H1 (cell line): ENCODE data around the gene PRPF6. TPM values are rescaled to one million over a fixed set of nuclear protein-coding genes. Genes with fewer than 3 reads are reported as not detected.

Experiments
- CTCF ChIA-PET: fragments of 300-600 bp; sonication (Branson Sonifier 250); formaldehyde crosslinking; loops from one replicate; lab custom pipeline; 2021; ENCODE audit not compliant: partially characterized antibody; lab: Charles Lee
- POLR2A ChIA-PET: fragments of 300-600 bp; sonication (Branson Sonifier 250); formaldehyde crosslinking; loops from one replicate; lab custom pipeline; 2021; ENCODE audit warnings: inconsistent platforms; ENCODE audit not compliant: partially characterized antibody; lab: Charles Lee
- DNase-seq, 2 experiments: peaks; one replicate each; pipeline versions ENCODE4 v3.0.0 to v3.0.0-alpha.2; 2010 to 2022; ENCODE audit warnings: low spot score in 2 of 2, low read depth in 1 of 2, mixed read lengths in 1 of 2
- FAIRE-seq: peaks from 2 replicates; lab custom pipeline; 2011; peaks lifted over from hg19 to GRCh38; lab: Jason Lieb, UNC
- H2AFZ ChIP-seq: 2 replicates; pipeline ENCODE4 v1.8.1; 2012; ENCODE audit warnings: low read length, inconsistent platforms
- H2AK5ac ChIP-seq: 2 replicates; pipeline ENCODE4 v1.6.1; 2013; ENCODE audit warnings: low read depth, low read length
- H2BK120ac ChIP-seq: replicated peaks from 2 replicates; pipeline ENCODE3; 2013; ENCODE audit warnings: low read depth, low read length, inconsistent platforms
- H2BK12ac ChIP-seq: 2 replicates; pipeline ENCODE4 v1.6.1; 2013; ENCODE audit warnings: low read depth, low read length
- H2BK15ac ChIP-seq: 2 replicates; pipeline ENCODE4 v1.6.1; 2013; ENCODE audit warnings: low read length
- H2BK20ac ChIP-seq: 2 replicates; pipeline ENCODE4 v1.6.1; 2013; ENCODE audit warnings: low read length
- H2BK5ac ChIP-seq: 2 replicates; pipeline ENCODE4 v1.6.1; 2013; ENCODE audit warnings: low read depth, low read length
- H3K14ac ChIP-seq: 2 replicates; pipeline ENCODE4 v1.6.1; 2013; ENCODE audit warnings: inconsistent platforms; ENCODE audit not compliant: insufficient read length
- H3K18ac ChIP-seq: 2 replicates; pipeline ENCODE4 v1.6.1; 2013; ENCODE audit warnings: low read length; ENCODE audit errors: extremely low read depth
- H3K23ac ChIP-seq: 2 replicates; pipeline ENCODE4 v1.6.1; 2013; ENCODE audit warnings: inconsistent platforms; ENCODE audit not compliant: insufficient read length
- H3K23me2 ChIP-seq: 2 replicates; pipeline ENCODE4 v1.6.1; 2013; ENCODE audit warnings: low read depth, low read length
- H3K27ac ChIP-seq: 2 replicates; pipeline ENCODE4 v1.6.1; 2011; ENCODE audit warnings: low read depth, low read length, inconsistent platforms
- H3K27me3 ChIP-seq, 4 experiments: replicated peaks in 1 of 4; 1 replicate in 1 of 4; 2 replicates in 3 of 4; pipeline versions ENCODE4 v1.6.1 to v1.8.1; 2011 to 2013; ENCODE audit warnings: low read length in 3 of 4, mild to moderate bottlenecking in 3 of 4, inconsistent platforms in 2 of 4, mixed read lengths in 2 of 4, moderate library complexity in 1 of 4; ENCODE audit not compliant: control insufficient read depth in 3 of 4, insufficient read depth in 3 of 4; ENCODE audit errors: extremely low read depth in 1 of 4
- H3K36me3 ChIP-seq, 4 experiments: 2 replicates each; pipeline versions ENCODE4 v1.6.1 to v1.8.1; 2011 to 2013; ENCODE audit warnings: mild to moderate bottlenecking in 4 of 4, low read length in 3 of 4, moderate library complexity in 2 of 4, control low read depth in 1 of 4, inconsistent platforms in 1 of 4; ENCODE audit not compliant: insufficient read depth in 4 of 4, control insufficient read depth in 2 of 4
- H3K4ac ChIP-seq: replicated peaks from 2 replicates; pipeline ENCODE3; 2013; ENCODE audit warnings: low read length, low read depth, mixed read lengths, inconsistent platforms; ENCODE audit not compliant: insufficient read length
- H3K4me1 ChIP-seq, 4 experiments: replicated peaks in 1 of 4; 1 replicate in 1 of 4; 2 replicates in 3 of 4; pipeline versions ENCODE4 v1.6.1 to v1.8.1; 2011 to 2013; ENCODE audit warnings: low read length in 3 of 4, inconsistent platforms in 2 of 4, mixed read lengths in 1 of 4; ENCODE audit not compliant: insufficient read depth in 4 of 4, control insufficient read depth in 3 of 4
- H3K4me2 ChIP-seq, 2 experiments: 2 replicates each; pipeline versions ENCODE4 v1.6.1 to v1.8.1; 2011 to 2013; ENCODE audit warnings: low read depth in 2 of 2, low read length in 2 of 2, control low read depth in 1 of 2, inconsistent platforms in 1 of 2, mild to moderate bottlenecking in 1 of 2; ENCODE audit not compliant: insufficient read depth in 1 of 2
- H3K4me3 ChIP-seq, 4 experiments: fragments of 200-600, 300-600 bp in 1 of 4; sonication (generic), shearing (Covaris generic), sonication (Bioruptor Twin) in 1 of 4; 2 replicates each; pipeline versions ENCODE4 v1.5.1 to v1.8.1; 2011 to 2016; ENCODE audit warnings: low read length in 4 of 4, low read depth in 3 of 4, control low read depth in 2 of 4, inconsistent platforms in 2 of 4, mild to moderate bottlenecking in 2 of 4, mixed read lengths in 1 of 4, moderate library complexity in 1 of 4; ENCODE audit not compliant: insufficient read depth in 2 of 4; ENCODE audit errors: extremely low read depth in 1 of 4
- H3K56ac ChIP-seq: replicated peaks from 2 replicates; pipeline ENCODE3; 2013; ENCODE audit warnings: low read depth, mild to moderate bottlenecking, mixed read lengths, low read length, inconsistent platforms; ENCODE audit not compliant: insufficient read length
- H3K79me1 ChIP-seq: 2 replicates; pipeline ENCODE4 v1.6.1; 2013; ENCODE audit warnings: low read depth, low read length, control low read depth
- H3K79me2 ChIP-seq, 2 experiments: 2 replicates each; pipeline versions ENCODE4 v1.6.1 to v1.8.1; 2012 to 2013; ENCODE audit warnings: low read length in 2 of 2, mild to moderate bottlenecking in 2 of 2, inconsistent platforms in 1 of 2; ENCODE audit not compliant: insufficient read depth in 2 of 2, control insufficient read depth in 1 of 2
- H3K9ac ChIP-seq, 4 experiments: replicated peaks in 1 of 4; 1 replicate in 1 of 4; 2 replicates in 3 of 4; pipeline versions ENCODE4 v1.6.1 to v1.8.1; 2011 to 2013; ENCODE audit warnings: low read depth in 3 of 4, low read length in 3 of 4, control low read depth in 2 of 4, mild to moderate bottlenecking in 2 of 4, moderate library complexity in 2 of 4, inconsistent platforms in 1 of 4; ENCODE audit errors: extremely low read depth in 1 of 4
- H3K9me3 ChIP-seq, 2 experiments: 2 replicates each; pipeline versions ENCODE4 v1.6.1 to v1.8.1; 2012 to 2013; ENCODE audit warnings: mild to moderate bottlenecking in 2 of 2, moderate library complexity in 2 of 2, control low read depth in 1 of 2, inconsistent platforms in 1 of 2, low read depth in 1 of 2, low read length in 1 of 2, mixed read lengths in 1 of 2; ENCODE audit not compliant: insufficient read depth in 2 of 2
- H4K20me1 ChIP-seq, 2 experiments: replicated peaks in 1 of 2; 2 replicates each; pipeline versions ENCODE3 to v1.8.1; 2011 to 2013; ENCODE audit warnings: inconsistent platforms in 2 of 2, low read length in 2 of 2, mild to moderate bottlenecking in 1 of 2; ENCODE audit not compliant: insufficient read depth in 2 of 2, control insufficient read depth in 1 of 2
- H4K5ac ChIP-seq: 2 replicates; pipeline ENCODE4 v1.6.1; 2013; ENCODE audit warnings: low read length, low read depth, mixed read lengths, inconsistent platforms; ENCODE audit not compliant: insufficient read length
- H4K8ac ChIP-seq: 2 replicates; pipeline ENCODE4 v1.8.0; 2013; ENCODE audit warnings: mild to moderate bottlenecking, moderate library complexity, low read length, inconsistent platforms; ENCODE audit not compliant: insufficient read depth; ENCODE audit errors: extremely low read depth
- H4K91ac ChIP-seq: replicated peaks from 2 replicates; pipeline ENCODE3; 2013; ENCODE audit warnings: low read length, mixed read lengths, inconsistent platforms; ENCODE audit not compliant: insufficient read length
- CEBPB ChIP-seq: IDR thresholded peaks from 2 replicates; pipeline ENCODE4 v1.6.1; 2012; ENCODE audit warnings: low read depth, low read length
- CHD1 ChIP-seq: IDR thresholded peaks from 2 replicates; pipeline ENCODE4 v1.6.1; 2012; ENCODE audit warnings: low read depth, low read length, improper control_type of control experiment
- CHD2 ChIP-seq: IDR thresholded peaks from 2 replicates; pipeline ENCODE4 v1.6.1; 2012; ENCODE audit warnings: low read length, improper control_type of control experiment
- FOSL1 ChIP-seq: IDR thresholded peaks from 2 replicates; pipeline ENCODE4 v1.6.1; 2011; ENCODE audit warnings: mild to moderate bottlenecking, low read depth, low read length, moderate library complexity; ENCODE audit not compliant: insufficient read depth
- JUND ChIP-seq: IDR thresholded peaks from 2 replicates; pipeline ENCODE4 v1.6.1; 2011; ENCODE audit warnings: mild to moderate bottlenecking, improper control_type of control experiment, low read length
- RNF2 ChIP-seq: fragments of 200-900, 300-1000 bp; sonication (generic); IDR thresholded peaks from 2 replicates; pipeline ENCODE4 v1.7.1; 2016; ENCODE audit warnings: borderline replicate concordance, low read depth, mild to moderate bottlenecking, antibody characterized with exemption, low read length; ENCODE audit not compliant: poor library complexity, severe bottlenecking; ENCODE audit errors: missing control alignments
- RXRA ChIP-seq: IDR thresholded peaks from 2 replicates; pipeline ENCODE4 v1.6.1; 2011; ENCODE audit warnings: low read depth, mild to moderate bottlenecking, low read length, moderate library complexity; ENCODE audit not compliant: insufficient read depth
- SIN3A ChIP-seq, 2 experiments: IDR thresholded peaks in 1 of 2; conservative IDR thresholded peaks in 1 of 2; 2 replicates each; pipeline ENCODE4 v1.6.1; 2011 to 2012; ENCODE audit warnings: low read length in 2 of 2, improper control_type of control experiment in 1 of 2, low read depth in 1 of 2, mild to moderate bottlenecking in 1 of 2
- SIRT6 ChIP-seq: IDR thresholded peaks from one replicate; pipeline ENCODE4 v1.7.1; 2012; ENCODE audit warnings: low read length, inconsistent platforms
- SP2 ChIP-seq: IDR thresholded peaks from 2 replicates; pipeline ENCODE4 v1.6.1; 2012; ENCODE audit warnings: mild to moderate bottlenecking, low read length, inconsistent platforms
- SUZ12 ChIP-seq: fragments of 200-600 bp; sonication (generic); IDR thresholded peaks from 2 replicates; pipeline ENCODE4 v1.6.1; 2012; ENCODE audit warnings: mild to moderate bottlenecking, inconsistent platforms, low read length, moderate library complexity, mixed read lengths
- TAF1 ChIP-seq: IDR thresholded peaks from 2 replicates; pipeline ENCODE4 v1.6.1; 2011; ENCODE audit warnings: mild to moderate bottlenecking, low read depth, low read length
- WGBS, 2 experiments: shearing (Covaris generic) in 1 of 2; methylation state at CpG; one replicate each; pipeline versions ENCODE4 v1.1.6 to v1.1.7; 2013 to 2015; ENCODE audit warnings: low lambda C conversion rate in 2 of 2, mixed read lengths in 2 of 2, inconsistent platforms in 1 of 2, low coverage in 1 of 2, missing lambda C conversion rate in 1 of 2; ENCODE audit not compliant: insufficient replicate concordance in 2 of 2, insufficient coverage in 1 of 2, insufficient read length in 1 of 2; ENCODE audit errors: extremely low coverage in 1 of 2, missing lambda C conversion rate in 1 of 2; 5-methylcytosine and 5-hydroxymethylcytosine counted together
- polyA plus RNA-seq, 7 experiments: library from polyadenylated mRNA; depleted of rRNA in 3 of 7; stranded (reverse) in 5 of 7; unstranded in 2 of 7; fragments of >200 nt in 5 of 7; fragments of 200-250 nt in 2 of 7; gene quantifications; 1 replicate in 5 of 7; 2 replicates in 1 of 7; 4 replicates in 1 of 7; pipeline versions ENCODE4 v1.2.1 to v1.2.3, GENCODE V29; 2011 to 2013; ENCODE audit warnings: missing spikeins in 2 of 7, mixed read lengths in 2 of 7
- total RNA-seq: library from RNA; stranded (reverse); fragmentation: NEBNext Ultra II Directional; extraction: Animal tissue kit (Norgen Biotek cat#: 25700); gene quantifications from 2 replicates; pipeline ENCODE4 v1.2.1, GENCODE V29; 2021

Gene PRPF6
- total and polyA plus RNA-seq, 2 of the 8 experiments (the other 6 are each of a cell fraction or from before 2014, with no cell fraction given), result 27.9 to 76.9 TPM

DNA sequence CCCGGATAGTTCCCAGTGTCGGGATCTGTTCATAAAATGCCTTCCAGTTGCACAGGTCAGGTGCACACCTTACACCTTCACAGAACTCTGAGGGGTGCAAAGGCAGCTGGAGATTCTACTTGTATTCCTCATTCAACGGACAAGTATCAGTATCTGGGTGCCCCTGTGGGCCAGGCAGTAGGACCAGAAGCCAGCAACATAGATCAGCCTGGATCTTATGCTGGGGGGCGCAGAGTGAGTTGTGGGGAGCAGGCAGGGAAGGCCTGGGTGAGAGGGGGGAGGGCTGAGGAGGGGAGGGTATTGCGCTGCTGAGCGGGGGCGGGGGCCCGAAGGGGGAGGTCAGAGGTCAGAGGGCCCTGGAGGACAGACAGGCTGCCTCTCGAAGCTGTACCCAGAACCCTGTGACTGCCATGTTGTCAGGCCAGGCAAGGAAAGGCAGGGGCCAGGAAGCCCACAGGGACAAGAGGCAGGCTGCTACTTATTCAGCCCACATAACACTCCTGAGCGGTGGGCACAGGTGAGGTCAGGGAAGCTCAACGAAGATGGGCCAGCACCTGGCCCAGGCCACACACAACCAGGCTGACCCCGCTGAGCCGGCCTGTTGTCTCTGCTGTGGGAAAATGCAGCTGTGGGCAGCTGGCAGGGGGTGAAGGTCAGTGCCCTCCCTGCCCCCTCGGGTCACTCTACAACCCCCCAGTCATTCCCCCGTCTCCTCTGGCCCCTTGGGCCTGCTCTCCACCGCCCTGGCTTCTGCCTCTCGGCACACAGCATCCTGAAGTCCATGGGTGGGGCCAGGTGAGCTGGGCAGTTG, 100.1 kb downstream of the PRPF6 start:
- FAIRE-seq, result no peak
- POLR2A ChIA-PET, result interaction anchor here (0.7 to 4.6 kb wide), 6 partner anchors 11 to 141 kb away, joined by 3 to 27 read pairs (median 4); partner anchors contain the start of gene TCEA2
- H3K14ac ChIP-seq, result no peak overlapping the region
- DNase-seq, result no peak
- WGBS, 2 experiments, result 95% methylated on average over 9 of the region's 17 CpGs; no CpG with 5 or more reads in 1 of the 2 experiments
- CTCF ChIA-PET, result interaction anchor here (1.0 to 13.0 kb wide), 13 partner anchors 9 to 101 kb away, joined by 3 to 144 read pairs (median 6); partner anchors contain the start of genes PRPF6, SAMD10, SOX18 and TCEA2
- H2BK20ac ChIP-seq, result no peak overlapping the region
- H3K4ac ChIP-seq, result peak overlapping the region; percentile 49
- H3K23me2 ChIP-seq, result peaks cover 22% of the 10 kb centered on the region; the same call in 1 of the 2 replicates
- H2BK15ac ChIP-seq, result no peak overlapping the region
- no peak overlapping the region for H4K91ac ChIP-seq
- no peak overlapping the region for H3K9ac ChIP-seq
- H3K4me2 ChIP-seq, result peak overlapping the region in 1 of 2 experiments; percentile 78; a peak in 1 of 4 replicates
- H3K79me2 ChIP-seq, result no peaks in the 10 kb centered on the region
- no peak overlapping the region for H2AK5ac ChIP-seq
- no peak overlapping the region for H3K18ac ChIP-seq
- H2AFZ ChIP-seq, result no peak overlapping the region
- no peaks in the 10 kb centered on the region for H3K36me3 ChIP-seq
- H4K20me1 ChIP-seq, result no peaks in the 10 kb centered on the region
- 0 out of 8 replicates have a peak overlapping the region, but pooled peaks of 2 of the 4 experiments have one; percentile 75 to 79 for H3K4me3 ChIP-seq
- peaks cover 0 to 38% (median 20%) of the 10 kb centered on the region in 4 experiments; a peak in 6 of 7 replicates for H3K4me1 ChIP-seq
- no peak overlapping the region for H2BK5ac ChIP-seq
- no peaks in the 10 kb centered on the region for H3K9me3 ChIP-seq
- H2BK12ac ChIP-seq, result no peak overlapping the region
- H3K56ac ChIP-seq, result no peak overlapping the region
- H2BK120ac ChIP-seq, result no peak overlapping the region
- H4K8ac ChIP-seq, result no peak overlapping the region; the same call in 1 of the 2 replicates
- H3K23ac ChIP-seq, result no peak overlapping the region
- H3K79me1 ChIP-seq, result no peaks in the 10 kb centered on the region
- H4K5ac ChIP-seq, result no peak overlapping the region
- peaks cover 6 to 52% (median 41%) of the 10 kb centered on the region in 4 experiments for H3K27me3 ChIP-seq
- H3K27ac ChIP-seq, result no peak overlapping the region
- no peak for TF ChIP-seq FOSL1
- TF ChIP-seq CHD2, result no peak
- no peak for TF ChIP-seq JUND
- TF ChIP-seq RNF2, result no peak
- TF ChIP-seq TAF1, result no peak
- no peak for TF ChIP-seq SP2
- TF ChIP-seq SIRT6, result no peak
- TF ChIP-seq RXRA, result no peak
- no peak for TF ChIP-seq SUZ12
- no peak for TF ChIP-seq CHD1
- TF ChIP-seq CEBPB, result no peak
- TF ChIP-seq SIN3A (conservative IDR thresholded peaks at IDR 0.05 in 1 of 2, IDR thresholded peaks at IDR 0.05 in 1 of 2; ENCODE audit: low read depth in 1 of 2, low read length in 2 of 2), result no peak
